ENCODE data around the gene CCDC137. TPM values are rescaled to one million over a fixed set of nuclear protein-coding genes. Genes with fewer than 3 reads are reported as not detected.
A peak's percentile ranks its signal among the peaks of the same experiment; 100 is the strongest.

Gene CCDC137
- total RNA-seq, 3 donors from 2014 or later: 15.5 to 19.6 (median 15.6) TPM

DNA sequence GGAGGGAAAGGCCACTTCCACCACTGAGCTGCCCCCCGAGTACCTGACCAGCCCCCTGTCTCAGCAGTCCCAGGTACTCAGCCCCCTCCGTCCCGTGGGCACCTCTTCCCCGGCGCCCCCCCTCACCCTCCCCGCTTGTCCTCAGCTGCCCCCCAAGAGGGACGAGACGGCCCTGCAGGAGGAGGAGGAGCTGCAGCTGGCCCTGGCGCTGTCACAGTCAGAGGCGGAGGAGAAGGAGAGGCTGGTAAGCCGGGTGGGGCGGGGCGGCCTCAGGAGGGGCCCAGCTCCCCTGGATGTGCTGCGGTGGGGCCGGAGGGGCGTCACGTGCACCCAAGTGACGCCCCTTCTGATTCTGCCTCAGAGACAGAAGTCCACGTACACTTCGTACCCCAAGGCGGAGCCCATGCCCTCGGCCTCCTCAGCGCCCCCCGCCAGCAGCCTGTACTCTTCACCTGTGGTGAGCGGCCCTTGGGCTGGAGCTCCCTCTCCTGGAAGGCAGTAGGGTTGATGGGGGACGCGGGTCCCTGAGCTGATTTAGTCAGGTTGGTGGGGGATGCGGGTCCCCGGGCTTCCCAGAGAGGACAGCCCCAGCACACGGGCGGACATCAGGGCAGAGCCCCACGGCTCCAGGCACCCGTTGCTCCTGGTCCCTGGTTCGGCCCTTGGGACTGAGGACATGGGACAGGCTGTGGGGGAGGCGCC, 27.1 kb downstream of the CCDC137 start:
- ATAC-seq: no peak
- intact Hi-C loops (cut with DNase I, micrococcal nuclease): no loop called here

GRCh38 chr17:81694810-81695209, 28.3 kb downstream of the CCDC137 start:
- H3K36me3 ChIP-seq (ENCODE audit: low read depth): peaks cover 31% of the 10 kb centered on the region
- intact Hi-C loops (cut with DNase I, micrococcal nuclease): no loop called here
- no peak for TF ChIP-seq CTCF (IDR thresholded peaks at IDR 0.05)
- DNase-seq: no peak
- no peaks in the 10 kb centered on the region for H3K4me1 ChIP-seq (ENCODE audit: low read depth)
- H3K9me3 ChIP-seq: no peaks in the 10 kb centered on the region
- no peak overlapping the region for H3K4me3 ChIP-seq
- ATAC-seq: no peak

More for the DNA sequence above, 27.1 kb downstream of the CCDC137 start:
- no peaks in the 10 kb centered on the region for H3K9me3 ChIP-seq
- no peak for DNase-seq
- peaks cover 32% of the 10 kb centered on the region for H3K36me3 ChIP-seq (ENCODE audit: low read depth)
- no peak for TF ChIP-seq CTCF (IDR thresholded peaks at IDR 0.05)
- no peaks in the 10 kb centered on the region for H3K4me1 ChIP-seq (ENCODE audit: low read depth)
- no peak overlapping the region for H3K4me3 ChIP-seq

- intact Hi-C loops (cut with DNase I, micrococcal nuclease): no loop called here
- Histone ChIP-seq H3K4me1 (ENCODE audit: low read depth) (no peaks in the 10 kb centered on the region), H3K4me3 (no peak overlapping the region), H3K9me3 (no peaks in the 10 kb centered on the region), H3K36me3 (ENCODE audit: low read depth) (peaks cover 31% of the 10 kb centered on the region)
- DNase-seq: no peak
- no peak for TF ChIP-seq CTCF (IDR thresholded peaks at IDR 0.05)
- peak; percentile 9 for ATAC-seq
Observed at GRCh38 chr17:81695211-81695610, 28.7 kb downstream of the CCDC137 start.

DNA sequence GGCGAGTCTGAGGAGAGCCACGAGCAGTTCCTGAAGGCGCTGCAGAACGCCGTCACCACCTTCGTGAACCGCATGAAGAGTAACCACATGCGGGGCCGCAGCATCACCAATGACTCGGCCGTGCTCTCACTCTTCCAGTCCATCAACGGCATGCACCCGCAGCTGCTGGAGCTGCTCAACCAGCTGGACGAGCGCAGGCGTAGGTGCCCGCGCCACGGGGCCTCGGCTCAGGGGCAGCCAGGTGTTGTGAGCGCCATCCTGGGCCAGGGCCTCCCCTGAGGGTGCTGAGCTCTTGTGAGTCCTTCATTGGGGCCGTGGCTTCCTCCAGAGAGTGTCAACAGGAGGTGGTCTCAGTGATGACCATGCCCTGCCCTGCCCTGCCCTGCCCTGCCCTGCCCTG, 29.3 kb downstream of the CCDC137 start:
- no peak for TF ChIP-seq CTCF (IDR thresholded peaks at IDR 0.05)
- DNase-seq (no peak), ATAC-seq (no peak)
- intact Hi-C loops (cut with DNase I, micrococcal nuclease): no loop called here
- peaks cover under 1% of the 10 kb centered on the region for H3K4me1 ChIP-seq (ENCODE audit: low read depth)
- H3K4me3 ChIP-seq: no peak overlapping the region
- H3K9me3 ChIP-seq: no peaks in the 10 kb centered on the region
- peaks cover 31% of the 10 kb centered on the region for H3K36me3 ChIP-seq (ENCODE audit: low read depth)

DNA sequence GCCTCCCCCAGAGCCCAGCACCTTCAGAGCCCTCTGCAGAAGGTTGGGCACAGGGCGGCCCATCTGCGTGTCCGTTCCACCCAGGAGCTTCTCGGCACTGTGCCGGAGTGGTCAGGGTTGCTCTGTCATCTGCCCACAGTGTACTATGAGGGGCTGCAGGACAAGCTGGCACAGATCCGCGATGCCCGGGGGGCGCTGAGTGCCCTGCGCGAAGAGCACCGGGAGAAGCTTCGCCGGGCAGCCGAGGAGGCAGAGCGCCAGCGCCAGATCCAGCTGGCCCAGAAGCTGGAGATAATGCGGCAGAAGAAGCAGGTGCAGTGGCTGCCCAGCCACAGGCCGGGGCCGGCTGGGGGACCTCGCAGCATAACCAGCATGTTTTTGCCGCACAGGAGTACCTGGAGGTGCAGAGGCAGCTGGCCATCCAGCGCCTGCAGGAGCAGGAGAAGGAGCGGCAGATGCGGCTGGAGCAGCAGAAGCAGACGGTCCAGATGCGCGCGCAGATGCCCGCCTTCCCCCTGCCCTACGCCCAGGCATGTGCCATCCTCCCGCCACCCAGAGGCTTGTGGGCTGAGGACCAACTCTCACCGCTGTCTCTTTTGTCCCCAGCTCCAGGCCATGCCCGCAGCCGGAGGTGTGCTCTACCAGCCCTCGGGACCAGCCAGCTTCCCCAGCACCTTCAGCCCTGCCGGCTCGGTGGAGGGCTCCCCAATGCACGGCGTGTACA, 29.8 kb downstream of the CCDC137 start:
- intact Hi-C loops (cut with DNase I, micrococcal nuclease): no loop called here
- no peaks in the 10 kb centered on the region for H3K9me3 ChIP-seq
- ATAC-seq (no peak), DNase-seq (no peak)
- peaks cover 6% of the 10 kb centered on the region for H3K4me1 ChIP-seq (ENCODE audit: low read depth)
- TF ChIP-seq CTCF (IDR thresholded peaks at IDR 0.05): no peak
- H3K36me3 ChIP-seq (ENCODE audit: low read depth): peaks cover 27% of the 10 kb centered on the region
- H3K4me3 ChIP-seq: no peak overlapping the region

All from mucosa of descending colon (tissue), 3 donors.